Spleen (tissue), 11 donors: Measurements from ENCODE around the gene KRTAP4-8. TPM values are rescaled to one million over a fixed set of nuclear protein-coding genes. Genes with fewer than 3 reads are reported as not detected.
"Not testable (repeated sequence)": the region's sequence is repeated elsewhere in the genome, so short reads cannot be mapped to it uniquely, and the experiment has no call there.

Experiments
- DNase-seq: peaks from one replicate; pipeline ENCODE4 v3.0.0-alpha.2; 2020
- H3K27ac ChIP-seq, 8 donors: fragments of 200-600 bp; sonication (generic) in 7 of 8; 1 replicate in 4 of 8; 2 replicates in 4 of 8; pipeline versions ENCODE4 v1.5.0 to v1.8.0; 2016 to 2021; ENCODE audit warnings: inconsistent platforms in 4 of 8, mild to moderate bottlenecking in 4 of 8, moderate library complexity in 1 of 8
- H3K27me3 ChIP-seq, 7 donors: fragments of 200-600 bp; sonication (generic) in 6 of 7; replicated peaks in 1 of 7; 1 replicate in 4 of 7; 2 replicates in 3 of 7; pipeline versions ENCODE4 v1.5.0 to v1.8.0; 2016 to 2021; ENCODE audit warnings: inconsistent platforms in 3 of 7, mild to moderate bottlenecking in 1 of 7
- H3K36me3 ChIP-seq, 6 donors: fragments of 200-600 bp; sonication (generic) in 5 of 6; 1 replicate in 4 of 6; 2 replicates in 2 of 6; pipeline versions ENCODE4 v1.5.0 to v1.8.0; 2016 to 2021; ENCODE audit warnings: inconsistent platforms in 2 of 6
- H3K4me1 ChIP-seq, 6 donors: fragments of 200-600 bp; sonication (generic) in 5 of 6; 1 replicate in 3 of 6; 2 replicates in 3 of 6; pipeline versions ENCODE4 v1.5.0 to v1.8.0; 2016 to 2021; ENCODE audit warnings: inconsistent platforms in 3 of 6
- H3K4me3 ChIP-seq, 8 donors: fragments of 200-600 bp; sonication (generic) in 7 of 8; 1 replicate in 4 of 8; 2 replicates in 4 of 8; pipeline versions ENCODE4 v1.5.0 to v1.8.0; 2016 to 2021; ENCODE audit warnings: inconsistent platforms in 4 of 8, mild to moderate bottlenecking in 4 of 8, moderate library complexity in 2 of 8
- H3K9me3 ChIP-seq, 8 donors: fragments of 200-600 bp; sonication (generic) in 7 of 8; 1 replicate in 4 of 8; 2 replicates in 4 of 8; pipeline versions ENCODE4 v1.5.0 to v1.8.0; 2016 to 2021; ENCODE audit warnings: inconsistent platforms in 4 of 8
- POLR2A ChIP-seq, 3 donors: fragments of 450-650 bp; IDR thresholded peaks; one replicate each; pipeline ENCODE4 v1.5.1; 2017; ENCODE audit warnings: antibody characterized with exemption in 3 of 3, mild to moderate bottlenecking in 1 of 3
- POLR2AphosphoS5 ChIP-seq, 3 donors: sonication (generic); formaldehyde crosslinking; IDR thresholded peaks; one replicate each; pipeline ENCODE4 v1.5.1; 2017; ENCODE audit warnings: antibody characterized with exemption in 3 of 3
- WGBS, 5 donors: extraction: QIAGEN DNeasy Blood & Tissue Kit in 3 of 5; methylation state at CpG; one replicate each; pipeline versions ENCODE4 v1.1.5 to v1.1.7; 2013 to 2018; 5-methylcytosine and 5-hydroxymethylcytosine counted together
- intact Hi-C: fragments of 100-400 bp; cut with DNase I; formaldehyde crosslinking; loops from one replicate; pipeline ENCODE4 v1.15.0; 2023; ENCODE audit warnings: low total_unique reads
- polyA plus RNA-seq, 3 donors: library from polyadenylated mRNA; stranded (reverse); fragments of 200-250 nt; gene quantifications; one replicate each; pipeline ENCODE4 v1.2.1, GENCODE V29; 2013
- total RNA-seq, 7 donors: library from RNA; depleted of rRNA in 3 of 7; stranded (reverse); fragments of >200 nt in 3 of 7; fragmentation: NEBNext Ultra II Directional in 4 of 7; extraction: Animal tissue kit (Norgen Biotek cat#: 25700) in 4 of 7; gene quantifications; one replicate each; pipeline versions ENCODE4 v1.1.0 to v1.2.1, GENCODE V29; 2016 to 2021
- TF ChIP-seq, protein P1 (sequence below), 11 experiments: fragments of 200-600 bp in 7 of 11; fragments of 450-650 bp in 4 of 11; sonication (generic) in 4 of 11; IDR thresholded peaks in 8 of 11; conservative IDR thresholded peaks in 3 of 11; 1 replicate in 7 of 11; 2 replicates in 4 of 11; pipeline versions ENCODE4 v1.4.0 to v1.8.0; 2016 to 2021; ENCODE audit warnings: antibody characterized with exemption in 11 of 11, inconsistent platforms in 4 of 11, mild to moderate bottlenecking in 1 of 11
- donor health status: healthy with polysubstance abuse.
- donor health status: DM: no; HTN: no; CAD: no; lungs with moderate emphysema.
- donor health status: DM: no; HTN: no; CAD: no.
- donor health status: Bipolar disorder and iron deficiency.
- donor health status: healthy.
- donor health status: DM: no; HTN: no; CAD: no.
- donor health status: DM: yes; HTN: yes; CAD: no.

KRTAP4-8 gene
- total and polyA plus RNA-seq, 10 donors, result not detected

DNA sequence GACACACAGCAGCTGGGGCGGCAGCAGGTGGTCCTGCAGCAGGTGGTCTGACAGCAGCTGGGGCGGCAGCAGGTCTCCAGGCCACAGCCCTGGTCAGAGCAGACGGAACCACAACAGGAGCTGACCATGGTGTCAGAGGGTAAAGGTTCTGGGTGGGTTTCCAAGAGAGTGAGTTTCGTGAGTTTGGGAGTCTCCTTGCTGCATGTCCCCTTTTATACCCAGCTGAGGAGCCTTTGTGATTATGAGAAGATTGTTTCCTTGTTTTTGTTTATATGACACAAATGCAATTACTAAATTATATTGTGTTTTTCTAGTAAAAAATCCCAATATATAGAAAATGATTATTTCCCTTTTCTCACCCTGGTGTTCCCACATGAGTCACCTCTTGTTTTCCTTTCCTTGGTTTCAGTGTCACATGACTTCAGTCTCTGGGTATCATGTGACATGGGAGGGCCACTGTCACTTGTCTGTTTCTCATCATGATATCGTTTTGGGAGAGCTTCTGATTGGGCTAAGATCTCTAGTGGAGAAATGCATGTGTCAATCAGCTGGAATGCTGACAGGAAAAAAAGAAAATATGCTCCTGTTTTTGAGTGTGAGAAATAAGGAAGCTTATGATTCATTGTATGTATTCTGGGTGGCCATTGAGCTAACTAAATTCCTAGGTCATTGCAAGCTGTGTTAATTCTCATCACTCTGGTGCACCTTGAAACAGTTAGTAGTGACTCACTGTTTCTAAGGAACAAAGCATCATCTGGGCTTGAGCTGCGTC is 42.6 kb upstream of the KRTAP4-8 start, which contains the start of gene KRTAP4-6:
Gene KRTAP4-6 (minus strand): TSS at position 185 of the 772 bp plus-strand sequence. CDS start 57 bp downstream, at position 128.
- WGBS, 5 donors, result 83 to 92% (median 86%) methylated on average over 6 of the region's 6 CpGs
- H3K4me1 ChIP-seq, result no peaks in the 10 kb centered on the region
- no peak for DNase-seq
- intact Hi-C loops, result no loop called here
- H3K4me3 ChIP-seq, result no peak within 1 kb of the TSS
- TF ChIP-seq, protein P1, sequence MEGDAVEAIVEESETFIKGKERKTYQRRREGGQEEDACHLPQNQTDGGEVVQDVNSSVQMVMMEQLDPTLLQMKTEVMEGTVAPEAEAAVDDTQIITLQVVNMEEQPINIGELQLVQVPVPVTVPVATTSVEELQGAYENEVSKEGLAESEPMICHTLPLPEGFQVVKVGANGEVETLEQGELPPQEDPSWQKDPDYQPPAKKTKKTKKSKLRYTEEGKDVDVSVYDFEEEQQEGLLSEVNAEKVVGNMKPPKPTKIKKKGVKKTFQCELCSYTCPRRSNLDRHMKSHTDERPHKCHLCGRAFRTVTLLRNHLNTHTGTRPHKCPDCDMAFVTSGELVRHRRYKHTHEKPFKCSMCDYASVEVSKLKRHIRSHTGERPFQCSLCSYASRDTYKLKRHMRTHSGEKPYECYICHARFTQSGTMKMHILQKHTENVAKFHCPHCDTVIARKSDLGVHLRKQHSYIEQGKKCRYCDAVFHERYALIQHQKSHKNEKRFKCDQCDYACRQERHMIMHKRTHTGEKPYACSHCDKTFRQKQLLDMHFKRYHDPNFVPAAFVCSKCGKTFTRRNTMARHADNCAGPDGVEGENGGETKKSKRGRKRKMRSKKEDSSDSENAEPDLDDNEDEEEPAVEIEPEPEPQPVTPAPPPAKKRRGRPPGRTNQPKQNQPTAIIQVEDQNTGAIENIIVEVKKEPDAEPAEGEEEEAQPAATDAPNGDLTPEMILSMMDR (IDR thresholded peaks at IDR 0.05 in 8 of 11, conservative IDR thresholded peaks at IDR 0.05 in 3 of 11), result no peak
- TF ChIP-seq POLR2A (IDR thresholded peaks at IDR 0.05) (no peak), POLR2AphosphoS5 (IDR thresholded peaks at IDR 0.05) (no peak)
- H3K27ac ChIP-seq, result no peak within 1 kb of the TSS
- H3K36me3 ChIP-seq, result no peaks in the 10 kb centered on the region
- peaks cover 0 to 49% (median 35%) of the 10 kb centered on the region in 8 donors for H3K9me3 ChIP-seq
- H3K27me3 ChIP-seq, result peaks cover 0 to 7% (median 0%) of the 10 kb centered on the region in 7 donors

DNA sequence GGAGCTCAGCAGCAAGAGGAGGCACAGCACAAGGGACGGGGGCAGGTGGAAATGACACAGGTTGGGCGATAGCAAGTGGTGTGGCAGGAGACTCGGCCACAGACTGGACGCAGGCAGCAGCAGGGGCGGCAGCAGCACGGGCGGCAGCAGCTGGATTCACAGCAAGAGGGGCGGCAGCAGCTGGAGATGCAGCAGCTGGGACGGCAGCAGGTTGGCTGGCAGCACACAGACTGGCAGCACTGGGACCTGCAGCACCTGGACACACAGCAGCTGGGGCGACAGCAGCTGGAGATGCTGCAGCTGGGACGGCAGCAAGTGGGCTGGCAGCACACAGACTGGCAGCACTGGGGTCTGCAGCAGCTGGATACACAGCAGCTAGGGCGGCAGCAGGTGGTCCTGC is 41.9 kb upstream of the KRTAP4-8 start:
- peaks cover 0 to 49% (median 35%) of the 10 kb centered on the region in 8 donors for H3K9me3 ChIP-seq
- H3K27me3 ChIP-seq, H3K4me3 ChIP-seq, H3K36me3 ChIP-seq, intact Hi-C loops, H3K4me1 ChIP-seq, DNase-seq, H3K27ac ChIP-seq: not testable (repeated sequence)
- 88 to 95% (median 89%) methylated on average over 11 to 12 of the region's 12 CpGs for WGBS, 5 donors

DNA sequence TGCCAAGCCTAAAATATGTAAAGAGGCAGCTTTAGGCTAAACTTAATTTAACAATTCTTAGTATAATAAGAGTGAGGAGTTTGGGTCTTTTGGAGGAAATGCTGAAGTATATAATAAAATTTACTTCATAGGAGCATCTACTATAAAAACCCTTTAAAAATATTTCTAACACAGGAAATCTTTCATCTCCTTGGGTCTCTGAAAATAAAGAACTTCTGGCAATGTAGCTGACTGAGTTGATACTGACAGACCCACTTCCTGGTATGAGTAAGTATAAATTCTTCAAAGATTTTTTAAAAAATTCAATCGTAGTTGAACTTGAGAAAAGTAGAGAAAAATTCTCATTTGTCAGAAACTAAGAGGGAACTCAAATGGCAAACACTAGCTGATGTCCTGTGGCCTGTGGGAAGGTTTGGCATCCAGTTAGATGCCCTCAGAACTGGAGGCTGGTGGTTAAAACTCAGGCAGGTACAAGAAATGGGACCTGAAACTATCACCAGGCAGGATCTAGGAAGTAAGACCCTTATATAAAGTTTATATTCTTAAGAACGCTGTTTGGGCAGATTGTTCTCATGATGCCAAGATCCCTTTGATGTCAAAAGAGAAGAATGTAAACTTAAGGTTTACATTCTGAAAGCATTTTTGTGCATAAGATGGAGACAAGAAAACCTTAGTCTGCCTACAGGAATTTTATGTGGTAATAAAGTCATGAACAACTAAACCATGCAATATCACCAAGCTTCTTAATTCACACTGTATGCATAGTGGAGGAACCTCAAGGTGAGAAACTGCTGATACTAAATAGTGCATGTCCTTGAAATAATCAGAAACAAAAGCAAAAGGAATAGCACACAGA is 36.2 kb upstream of the KRTAP4-8 start:
- peaks cover 0 to 9% (median 0%) of the 10 kb centered on the region in 8 donors for H3K9me3 ChIP-seq
- H3K27me3 ChIP-seq, result no peaks in the 10 kb centered on the region
- H3K4me1 ChIP-seq, result peaks cover 0 to 12% (median 0%) of the 10 kb centered on the region in 6 donors
- no peak overlapping the region for H3K4me3 ChIP-seq
- DNase-seq, result no peak
- intact Hi-C loops, result no loop called here
- 42 to 55% (median 46%) methylated on average over 2 of the region's 2 CpGs for WGBS, 5 donors
- H3K36me3 ChIP-seq, result no peaks in the 10 kb centered on the region
- TF ChIP-seq POLR2A (IDR thresholded peaks at IDR 0.05), result no peak
- TF ChIP-seq, protein P1 (IDR thresholded peaks at IDR 0.05 in 8 of 11, conservative IDR thresholded peaks at IDR 0.05 in 3 of 11), result no peak
- no peak for TF ChIP-seq POLR2AphosphoS5 (IDR thresholded peaks at IDR 0.05)
- no peak overlapping the region for H3K27ac ChIP-seq

DNA sequence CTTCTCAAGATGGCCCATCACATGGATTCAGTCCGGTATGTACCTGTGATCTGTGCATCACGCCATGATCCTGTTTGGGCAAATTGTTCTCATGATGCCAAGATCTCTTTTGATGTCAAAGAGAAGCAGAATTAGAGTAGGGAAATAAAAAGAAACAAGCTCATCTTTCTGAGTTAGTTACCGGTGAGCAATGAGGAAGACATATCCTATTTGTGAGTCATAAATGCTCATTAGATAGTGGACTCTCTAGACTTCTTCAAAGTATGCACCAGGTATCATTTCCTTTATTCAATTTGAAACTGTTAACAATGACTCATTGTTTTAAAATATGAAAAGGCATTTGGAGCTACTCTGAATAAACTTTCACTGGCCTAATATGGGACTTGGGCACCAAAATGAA is 34.0 kb upstream of the KRTAP4-8 start:
- Histone ChIP-seq H3K4me3 (no peak overlapping the region), H3K9me3 (peaks cover 0 to 3% (median 0%) of the 10 kb centered on the region in 8 donors), H3K36me3 (no peaks in the 10 kb centered on the region), H3K4me1 (peaks cover 0 to 12% (median 0%) of the 10 kb centered on the region in 6 donors), H3K27ac (no peak overlapping the region), H3K27me3 (no peaks in the 10 kb centered on the region)
- TF ChIP-seq, protein P1 (IDR thresholded peaks at IDR 0.05 in 8 of 11, conservative IDR thresholded peaks at IDR 0.05 in 3 of 11), result no peak
- TF ChIP-seq POLR2A (IDR thresholded peaks at IDR 0.05), result no peak
- TF ChIP-seq POLR2AphosphoS5 (IDR thresholded peaks at IDR 0.05), result no peak
- no peak for DNase-seq
- 71 to 89% (median 81%) methylated on average over 3 of the region's 3 CpGs for WGBS, 5 donors
- intact Hi-C loops, result no loop called here
